Right lung (tissue), 5 donors: ENCODE data around the gene SCN4A. TPM values are rescaled to one million over a fixed set of nuclear protein-coding genes. Genes with fewer than 3 reads are reported as not detected.

Experiments
- DNase-seq, 2 donors: peaks; one replicate each; pipeline ENCODE4 v3.0.0-alpha.2; 2013
- polyA plus RNA-seq, 5 donors: library from polyadenylated mRNA; unstranded; fragments of 120-200 nt; gene quantifications; one replicate each; pipeline versions ENCODE4 v1.2.1 to v1.2.3, GENCODE V29; 2013; ENCODE audit warnings: inconsistent platforms in 1 of 5, low replicate concordance in 1 of 5; ENCODE audit not compliant: insufficient read length in 5 of 5, insufficient read depth in 1 of 5

The SCN4A gene
- polyA plus RNA-seq, 5 donors: 0.36 to 2.2 (median 0.63) TPM

DNA sequence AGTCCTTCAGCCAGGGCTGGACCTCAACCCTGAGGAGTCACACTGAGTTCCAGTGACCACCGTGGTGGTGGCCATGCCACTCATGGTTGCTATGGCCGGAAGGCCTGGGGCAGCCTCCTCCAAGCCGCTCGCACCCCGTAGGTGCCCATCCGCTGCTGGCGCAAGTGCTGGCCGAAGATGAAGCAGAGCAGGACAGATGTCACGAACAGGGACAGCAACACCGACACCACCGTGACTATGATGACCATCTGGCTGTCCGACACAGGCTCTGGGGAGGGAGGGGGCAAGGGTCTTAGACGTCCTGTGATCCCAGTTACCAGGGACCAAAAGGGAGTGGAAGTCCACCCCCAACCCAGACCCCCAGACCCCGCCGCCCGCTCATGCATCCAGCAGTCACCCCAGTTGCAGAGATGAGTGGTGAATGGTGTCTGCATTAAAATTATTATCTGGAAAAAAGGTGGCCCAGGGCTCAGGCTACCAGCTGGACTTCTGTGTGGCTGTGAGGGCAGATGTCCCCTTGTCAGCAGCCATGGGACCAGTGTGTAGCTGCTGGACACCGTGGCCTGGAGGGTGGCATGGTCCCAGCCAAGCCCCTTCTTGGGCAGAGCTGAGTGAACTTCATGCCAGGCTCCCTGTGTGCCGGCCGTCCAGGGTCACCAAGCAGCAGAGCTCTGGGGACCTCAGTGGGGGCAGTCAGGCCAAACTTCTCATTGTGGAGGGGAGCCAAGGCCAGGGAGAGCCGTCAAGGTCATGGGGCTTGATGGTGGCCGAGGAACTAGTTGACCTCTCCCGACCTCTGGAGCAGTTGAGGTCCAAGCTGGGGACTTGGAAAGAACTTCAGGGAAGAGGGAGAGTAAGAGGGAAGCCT, 30.2 kb upstream of the SCN4A start:
- no peak for DNase-seq

DNA sequence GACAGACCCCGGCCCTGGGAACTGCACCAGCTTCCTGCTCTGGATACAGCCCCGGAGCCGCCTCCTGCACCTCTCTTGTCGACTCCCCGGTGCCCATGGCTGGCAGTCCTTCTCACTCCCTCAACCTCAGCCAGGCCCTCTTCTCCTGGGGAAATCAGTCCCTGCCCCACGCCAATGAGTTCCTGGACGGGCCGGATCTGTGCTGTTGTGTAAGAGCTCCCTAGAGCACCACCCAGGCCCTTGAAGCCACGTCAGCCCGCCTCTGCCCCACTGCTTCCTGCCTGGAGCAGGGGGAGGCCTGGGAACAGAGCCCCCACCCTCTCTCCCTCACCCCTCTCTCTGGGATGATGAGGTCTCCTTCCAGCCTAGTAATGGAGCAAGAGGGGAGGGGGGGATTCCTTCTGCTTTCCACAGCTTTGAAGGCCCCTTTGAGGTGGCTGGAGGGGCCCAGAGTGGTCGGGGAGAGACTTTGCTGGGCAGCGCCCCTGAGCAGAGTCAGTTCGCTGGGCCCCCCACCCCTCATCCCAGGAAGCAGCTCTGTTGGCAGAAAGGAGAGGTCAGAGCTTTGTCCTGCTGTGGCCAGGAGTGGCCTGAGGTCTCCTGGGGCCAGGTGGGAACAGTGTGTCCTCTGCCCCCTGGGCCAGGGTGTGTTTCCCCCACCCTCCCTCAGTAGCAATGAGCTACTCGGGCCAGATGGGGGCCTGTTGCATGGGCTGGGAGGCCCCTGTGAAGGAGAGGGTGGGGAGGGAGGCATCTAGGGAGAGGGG, 29.2 kb upstream of the SCN4A start:
- peak in 1 of 2 donors; percentile 37 for DNase-seq

DNA sequence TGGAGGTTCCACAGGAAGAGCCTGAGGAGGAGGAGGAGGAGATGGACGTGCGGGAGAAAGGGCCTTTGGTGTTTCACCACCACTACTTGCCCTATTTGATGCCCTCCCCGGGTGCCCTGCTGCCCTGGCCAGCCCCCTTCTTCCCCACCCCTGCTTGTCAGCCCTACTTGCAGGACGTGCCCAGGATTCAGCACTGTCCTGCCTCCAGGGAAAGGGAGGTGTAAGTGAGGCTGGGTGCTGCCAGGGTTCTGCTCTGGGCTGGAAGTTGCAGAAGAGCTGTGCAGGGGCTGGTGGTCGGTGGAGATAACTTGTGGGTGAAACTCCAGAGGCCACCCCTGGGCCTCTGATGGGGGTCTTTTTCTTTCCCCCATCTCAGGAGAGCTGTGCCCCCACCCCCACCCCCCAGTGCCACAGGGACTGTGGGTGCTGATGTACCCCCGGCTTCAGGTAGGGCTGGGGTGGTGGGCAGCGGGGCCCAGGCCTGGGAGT, 28.4 kb upstream of the SCN4A start:
- DNase-seq: no peak

DNA sequence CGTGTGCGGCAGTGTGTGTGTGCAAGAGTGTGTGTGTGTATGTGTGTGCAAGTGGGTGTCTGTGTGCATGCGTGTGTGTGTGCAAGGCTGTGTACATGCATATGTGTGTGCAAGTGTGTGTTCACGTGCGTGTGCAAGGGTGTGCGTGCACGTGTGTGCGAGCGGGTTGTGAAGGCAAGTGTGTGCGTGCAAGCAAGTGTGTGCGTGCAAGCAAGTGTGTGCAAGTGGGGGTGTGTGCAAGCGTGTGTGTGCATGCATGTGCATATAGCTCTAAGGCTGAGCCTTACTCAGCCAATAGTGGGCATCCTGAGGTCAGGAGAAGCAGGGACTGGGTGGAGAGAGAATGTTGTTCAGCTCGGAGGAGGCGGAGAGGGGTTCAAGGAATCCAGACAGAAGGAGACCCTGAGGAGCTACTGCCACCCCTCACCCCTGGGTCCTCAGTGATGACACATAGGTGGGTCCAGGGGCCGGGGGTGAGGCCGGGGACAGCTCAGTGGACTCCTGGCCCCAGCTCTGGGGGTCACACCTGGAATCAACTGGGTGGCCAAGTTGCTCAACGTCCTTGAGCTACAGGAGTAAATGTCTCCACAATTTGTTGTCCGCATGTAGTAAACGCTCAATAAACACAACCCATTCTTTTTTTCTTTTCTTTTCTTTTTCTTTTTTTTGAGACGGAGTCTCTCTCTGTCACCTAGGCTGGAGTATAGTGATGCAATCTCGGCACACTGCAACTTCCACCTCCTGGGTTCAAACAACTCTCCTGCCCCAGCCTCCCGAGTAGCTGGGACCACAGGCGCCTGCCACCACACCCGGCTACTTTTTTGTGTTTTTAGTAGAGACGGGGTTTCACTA, 27.2 kb upstream of the SCN4A start:
- no peak for DNase-seq

DNA sequence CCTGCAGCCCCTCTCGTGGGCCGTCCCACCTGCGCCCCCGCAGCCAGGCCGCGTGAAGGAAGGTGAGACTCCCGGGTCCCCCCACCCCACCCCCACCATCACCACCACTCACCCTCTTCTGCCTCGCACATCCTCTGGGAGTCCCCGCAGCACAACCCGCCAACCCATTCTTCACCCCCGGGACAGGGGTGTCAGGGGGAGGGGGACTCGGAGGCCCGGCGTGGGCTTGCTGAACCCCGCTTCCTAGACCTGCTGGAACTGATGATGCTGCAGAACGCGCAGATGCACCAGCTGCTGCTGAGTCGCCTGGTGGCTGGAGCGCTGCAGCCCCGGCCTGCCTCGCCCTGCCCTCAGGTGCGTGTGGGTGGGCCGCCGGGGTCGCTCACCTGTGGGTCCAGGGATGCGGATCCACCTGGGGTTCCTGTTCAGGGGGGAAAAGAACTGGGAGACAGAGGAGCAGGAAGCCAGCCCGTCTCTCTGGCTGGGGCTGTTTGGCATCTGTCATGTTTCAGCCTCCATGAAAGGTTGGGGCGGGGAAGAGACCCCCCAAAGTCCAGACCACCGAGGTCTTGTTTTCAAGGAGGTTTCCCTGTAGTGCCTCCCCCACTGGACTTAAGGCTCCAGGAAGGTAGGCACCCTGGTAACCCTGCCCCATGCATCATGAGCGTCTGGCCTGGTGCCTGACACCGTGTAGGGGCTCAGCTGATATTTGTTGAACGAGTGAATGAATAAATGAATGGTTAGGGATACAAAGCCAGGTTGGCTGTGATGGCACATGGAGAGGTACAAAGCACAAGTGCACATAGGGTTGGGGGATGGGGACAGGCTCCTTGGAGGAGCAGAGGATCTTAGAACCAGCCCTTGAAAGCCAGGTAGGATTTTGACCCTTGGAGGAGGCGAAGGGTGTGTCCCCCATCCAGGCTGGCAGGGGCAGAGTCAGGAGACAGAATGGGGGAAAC, 26.3 kb upstream of the SCN4A start:
- DNase-seq: no peak

DNA sequence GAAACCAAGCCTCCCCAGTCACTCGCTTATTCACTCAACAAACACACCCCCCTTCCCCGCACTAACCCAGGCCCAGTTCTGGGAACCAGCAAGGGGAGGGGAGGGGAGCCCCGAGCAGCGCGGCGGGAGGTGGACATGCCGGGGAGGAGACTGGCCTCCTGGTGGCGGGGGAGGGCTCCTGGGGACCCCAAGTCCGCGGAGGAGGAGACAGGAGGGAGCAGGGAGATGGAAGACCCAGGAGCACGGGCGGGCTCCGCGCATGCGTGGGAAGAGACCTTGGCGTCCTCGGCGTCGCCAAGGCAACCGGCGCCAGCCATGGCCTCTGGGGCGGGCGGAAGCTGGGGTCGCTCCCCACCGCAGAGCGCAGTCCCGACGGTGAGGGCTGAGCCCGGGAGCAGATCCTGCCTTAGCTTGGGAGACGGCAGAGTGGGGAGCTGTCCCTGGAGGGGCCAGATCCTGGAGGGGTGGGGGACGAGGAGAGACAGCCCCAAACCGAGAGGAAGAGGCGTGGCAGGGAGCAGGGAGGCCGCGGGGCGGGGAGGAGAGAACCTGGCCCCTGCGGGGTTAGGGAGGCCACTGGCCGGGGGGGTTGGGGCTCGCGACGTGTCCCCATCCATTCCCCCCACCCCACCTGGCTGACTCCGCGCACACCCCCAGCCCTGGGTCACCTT, 25.5 kb upstream of the SCN4A start, which contains the start of gene PRR29:
PRR29 (plus strand) TSS at position 302 of the 671 bp plus-strand sequence; CDS start at position 316, 14 bp downstream.
- peak; percentile 76 to 80 for DNase-seq

DNA sequence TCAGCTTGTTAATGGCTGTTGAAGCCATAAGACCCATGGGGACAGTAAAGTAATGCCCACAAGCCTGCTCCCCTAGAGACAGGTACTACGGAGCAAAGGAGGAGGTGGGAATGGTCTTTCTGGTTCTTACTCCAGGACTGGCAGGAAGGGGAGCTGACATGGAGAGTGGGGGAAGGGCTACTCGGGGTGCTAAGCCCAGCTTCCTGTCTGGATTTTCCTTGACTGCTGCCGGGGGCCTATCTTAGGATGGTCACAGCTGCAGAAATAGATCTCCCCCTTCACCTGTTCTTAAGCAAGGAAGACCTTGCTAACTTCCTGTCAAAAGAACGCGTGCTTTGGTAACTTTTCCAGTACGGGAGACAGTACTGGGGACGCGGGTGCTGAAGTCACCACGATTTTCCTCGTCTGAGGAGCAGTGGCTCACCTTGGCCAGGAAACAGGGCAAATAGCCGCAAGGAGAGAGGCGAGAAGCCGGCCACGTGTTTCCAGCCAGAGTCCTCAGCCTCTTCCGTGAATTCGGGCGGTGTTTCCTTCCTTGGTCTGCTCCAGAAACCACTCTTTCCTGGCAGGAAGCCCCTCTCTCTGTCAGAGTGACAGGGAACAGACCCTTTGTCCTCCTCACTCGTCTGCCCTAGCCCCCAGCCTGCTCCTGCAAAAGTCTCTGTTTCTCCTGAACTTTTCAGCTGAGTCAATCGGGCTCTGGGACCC, 24.8 kb upstream of the SCN4A start:
- DNase-seq: no peak

DNA sequence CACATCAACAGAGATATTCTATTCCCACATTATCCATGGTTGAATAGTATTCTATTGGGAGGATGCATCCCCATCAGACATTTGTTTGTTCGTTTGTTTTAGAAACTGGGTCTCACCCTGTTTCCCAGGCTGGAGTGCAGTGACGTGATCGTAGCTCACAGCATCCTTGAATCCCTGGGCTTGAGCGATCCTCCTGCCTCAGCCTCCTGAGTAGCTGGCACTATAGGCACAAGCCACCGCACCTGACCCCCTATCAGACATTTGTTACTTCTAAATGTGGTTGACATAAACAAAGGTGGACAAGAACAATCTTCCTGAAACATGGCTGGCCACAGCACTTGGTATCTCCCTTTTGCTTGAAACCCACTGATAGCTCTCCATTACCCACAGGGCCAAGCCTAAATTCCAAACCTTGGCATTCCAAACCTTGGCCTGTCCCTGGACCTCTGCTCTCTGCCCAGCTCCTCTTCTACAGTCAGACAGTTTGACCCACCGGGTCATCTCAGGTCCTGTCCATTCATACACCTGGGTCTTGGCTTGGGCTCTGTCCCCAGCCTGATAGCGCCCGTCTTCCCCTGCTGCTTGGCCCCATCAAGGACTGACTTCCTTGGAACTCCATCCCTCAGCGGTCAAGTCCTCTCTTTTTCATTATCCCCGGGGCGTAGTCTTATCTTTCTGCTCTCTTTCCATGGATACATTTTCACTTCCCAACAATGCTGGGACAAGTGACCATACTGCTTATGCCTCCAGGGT, 23.9 kb upstream of the SCN4A start:
- DNase-seq: no peak

DNA sequence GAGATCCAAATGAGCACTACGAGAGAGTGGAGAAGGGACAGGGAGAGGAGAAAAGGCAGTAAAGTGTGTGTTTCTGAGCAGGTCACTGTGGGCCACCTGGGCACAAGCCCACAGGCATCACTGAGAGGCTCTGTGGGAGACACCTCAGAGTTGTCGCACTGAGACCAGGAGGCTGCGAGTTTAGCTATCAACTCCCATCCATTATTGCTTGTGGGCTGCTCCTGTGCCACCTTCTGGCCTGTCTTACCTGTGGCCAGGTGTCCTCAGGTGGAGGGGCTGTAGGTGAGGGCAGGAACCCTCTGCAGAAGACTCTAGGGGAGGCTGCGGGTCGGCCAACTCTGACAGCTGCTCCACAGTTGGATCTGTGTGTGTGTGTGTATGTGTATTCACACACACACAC, 22.9 kb upstream of the SCN4A start:
- no peak for DNase-seq

DNA sequence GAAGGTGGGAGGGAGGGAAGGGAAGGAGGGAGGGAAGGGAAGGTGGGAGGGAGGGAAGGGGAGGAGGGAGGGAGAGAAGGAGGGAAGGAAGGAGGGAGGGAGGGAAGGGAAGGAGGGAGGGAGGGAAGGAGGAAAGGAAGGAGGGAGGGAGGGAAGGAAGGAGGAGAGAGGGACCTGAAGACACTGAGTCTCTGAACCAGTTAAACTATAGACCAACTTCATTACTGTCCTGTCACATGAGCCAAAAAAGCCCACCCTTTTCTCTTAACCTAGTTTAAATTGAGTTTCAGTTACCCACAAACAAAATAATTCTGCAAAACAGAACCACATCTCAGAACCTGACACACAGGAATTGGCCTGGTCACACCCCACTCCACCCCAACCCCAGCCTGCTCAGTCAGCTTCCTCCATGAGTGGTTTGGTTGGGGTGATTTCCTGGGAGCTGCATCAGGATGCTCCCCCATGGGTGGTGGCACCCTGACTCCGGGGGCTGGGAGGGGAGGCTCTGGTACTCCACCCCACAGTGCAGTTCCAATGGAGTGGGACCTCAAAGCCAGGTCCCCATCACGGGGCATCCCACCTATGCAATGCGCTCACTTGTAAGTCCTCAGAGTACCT, 20.8 kb upstream of the SCN4A start:
- no peak for DNase-seq

DNA sequence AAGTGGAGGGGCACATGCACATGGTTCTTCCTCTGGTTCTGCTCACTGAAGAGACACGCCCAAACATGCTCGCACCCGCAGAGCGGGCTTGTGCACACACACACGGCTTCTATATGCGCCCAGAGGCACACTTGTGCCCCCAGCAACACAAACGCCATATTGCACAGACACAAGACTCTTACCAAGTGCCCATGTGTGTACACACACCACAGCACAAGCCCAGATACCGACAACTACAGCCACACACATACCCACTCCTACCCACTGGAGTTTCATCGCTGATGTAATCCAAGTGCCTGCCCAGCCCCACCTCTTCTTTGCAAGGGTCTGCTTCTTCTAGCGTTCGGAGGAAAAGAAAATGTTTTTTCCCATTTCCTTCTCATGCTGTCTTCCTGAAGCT, 18.9 kb upstream of the SCN4A start:
- no peak for DNase-seq

DNA sequence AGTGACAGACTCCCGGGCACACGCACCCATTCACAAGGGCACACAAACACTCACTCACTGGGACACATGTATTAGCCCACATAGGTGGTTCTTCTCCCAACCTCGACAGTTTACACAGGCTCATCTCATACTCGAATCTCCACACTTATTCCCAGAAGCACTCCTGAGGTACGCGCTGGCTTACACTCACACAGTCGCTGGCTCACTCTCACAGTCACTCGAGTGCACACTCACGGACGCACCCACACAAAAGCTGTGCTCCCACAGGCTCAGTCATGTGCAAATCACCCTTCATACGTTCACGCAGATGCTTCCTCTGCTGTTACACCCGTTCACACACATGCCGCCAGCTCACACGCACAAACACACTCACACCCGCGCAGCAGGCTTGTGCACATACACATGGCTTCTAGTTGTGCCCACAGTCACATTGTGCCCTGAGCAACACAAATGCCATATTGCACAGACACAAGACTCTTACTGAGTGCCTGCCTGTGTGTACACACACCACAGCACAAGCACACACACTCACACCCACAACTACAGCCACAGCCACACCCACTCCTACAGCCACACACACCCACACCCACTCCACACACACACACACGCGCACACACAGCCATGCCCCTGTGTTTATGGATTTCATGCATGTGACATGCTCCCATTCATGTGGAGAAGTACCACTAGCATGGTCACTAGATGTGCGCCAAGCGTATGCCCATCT, 17.1 kb upstream of the SCN4A start:
- no peak for DNase-seq

DNA sequence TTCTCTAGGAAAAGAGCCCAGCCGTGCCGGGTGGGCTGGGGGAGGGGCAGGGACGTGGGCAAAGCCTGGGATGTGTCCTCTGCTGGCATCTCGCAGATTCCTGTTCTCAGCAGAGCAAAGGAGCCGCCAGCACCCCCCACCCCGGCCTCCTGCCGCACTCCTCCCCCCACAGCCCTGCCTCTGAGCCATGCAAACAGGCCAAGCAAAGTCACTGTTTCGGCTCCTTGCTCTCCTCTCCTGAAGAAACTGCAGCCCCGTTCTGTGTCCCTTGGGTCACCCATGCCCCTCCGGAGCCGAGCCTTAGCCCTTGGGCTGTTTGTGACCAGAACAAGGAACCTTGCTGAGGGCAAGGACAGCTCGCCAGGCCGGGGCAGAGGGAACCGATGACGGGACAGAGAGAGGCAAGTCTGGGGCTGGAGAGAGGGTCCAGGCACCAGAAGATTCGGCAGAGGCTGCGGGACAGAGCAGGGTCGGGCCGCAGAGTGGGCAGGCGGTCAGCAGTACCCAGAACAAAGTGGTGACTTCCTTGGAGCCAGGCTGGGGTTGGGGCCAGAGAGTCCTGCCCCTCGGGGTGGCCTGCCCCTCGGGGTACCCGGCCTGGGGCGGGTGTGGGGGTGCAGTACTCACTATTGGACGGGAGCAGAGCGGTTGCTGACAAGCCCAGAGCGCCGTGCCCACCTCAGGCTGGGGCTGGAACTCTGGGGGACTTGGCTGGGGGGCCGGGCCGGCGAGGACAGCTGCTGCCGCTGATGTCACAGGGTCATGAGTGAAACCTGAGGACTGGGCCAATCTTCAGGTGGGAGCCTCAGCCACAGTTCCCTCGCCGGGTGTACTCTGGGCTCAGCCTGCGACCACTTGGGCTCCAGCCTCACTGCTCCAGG, 16.3 kb upstream of the SCN4A start:
- DNase-seq: peak in 1 of 2 donors; percentile 58

DNA sequence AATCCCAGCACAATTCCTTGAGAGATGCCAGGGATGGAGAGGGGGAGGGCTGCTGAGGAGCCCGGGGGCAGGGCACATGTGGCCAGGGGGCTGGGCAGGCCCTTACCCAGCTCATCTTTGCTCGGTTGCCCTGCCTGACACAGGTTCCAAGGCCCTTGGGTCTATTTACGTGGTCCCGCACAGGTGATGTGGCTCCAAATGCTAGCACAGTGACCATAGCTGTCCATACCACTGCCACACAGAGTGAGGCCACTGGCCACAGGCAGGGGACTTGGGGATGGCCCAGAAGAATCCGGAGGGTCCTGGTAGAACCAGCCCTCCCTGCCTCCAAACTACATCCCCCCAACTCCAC, 15.4 kb upstream of the SCN4A start:
- no peak for DNase-seq

DNA sequence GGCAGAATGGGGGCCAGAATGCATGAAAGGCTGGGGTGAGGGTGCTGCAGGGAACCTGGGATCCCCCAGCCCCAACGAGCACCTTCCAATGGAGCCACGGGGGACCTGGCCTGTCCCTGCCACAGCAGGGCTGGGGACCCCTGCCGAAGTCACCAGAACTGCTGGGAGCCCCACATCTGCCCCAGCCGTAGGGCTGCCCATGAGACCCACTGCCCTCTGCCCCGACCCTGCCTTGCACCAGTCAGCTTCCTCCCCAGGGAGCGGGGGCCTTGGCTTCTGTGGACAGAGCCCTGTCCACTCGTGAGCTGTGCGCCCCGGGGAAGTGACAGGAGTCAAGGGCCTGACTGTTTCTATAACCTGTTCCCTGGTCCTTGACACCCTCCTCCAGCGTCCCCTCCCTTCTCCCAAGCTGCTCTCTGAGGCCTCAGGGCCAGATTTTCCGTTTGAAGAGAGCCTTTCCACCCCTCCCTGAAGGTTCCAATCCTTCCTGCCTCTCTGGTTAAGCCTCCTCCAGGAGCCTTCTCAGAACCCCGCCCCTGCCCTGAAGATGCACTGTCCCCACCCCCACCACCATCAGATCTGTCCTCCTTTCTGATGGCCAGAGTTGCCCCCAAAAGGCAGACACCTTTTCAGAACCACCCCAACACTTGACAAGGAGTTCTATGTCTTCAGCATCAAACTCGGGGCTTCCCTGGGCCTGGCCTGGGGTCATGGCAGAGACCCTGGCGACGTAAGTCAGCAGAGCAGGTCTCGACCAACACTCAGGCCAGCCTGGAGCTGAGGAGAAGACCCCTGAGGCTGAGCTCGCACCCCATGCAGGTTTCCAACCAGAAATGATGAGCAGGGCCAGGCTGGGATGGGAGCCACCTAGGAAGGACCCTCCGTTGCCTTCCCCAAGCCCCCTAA, 14.8 kb upstream of the SCN4A start:
- no peak for DNase-seq
